Calu3 (cell line): ENCODE results near the gene MKNK2. TPM values are rescaled to one million over a fixed set of nuclear protein-coding genes. Genes with fewer than 3 reads are reported as not detected.

ENCODE experiments used
- BruUV-seq: library from RNA; stranded (reverse); fragments of 400-500 nt; replicated peaks from 2 replicates; lab custom pipeline; 2021; lab: Mats Ljungman, UMichigan
- CTCF ChIA-PET: fragments of 300-600 bp; sonication (Branson Sonifier 250); formaldehyde crosslinking; loops from one replicate; lab custom pipeline; 2022; ENCODE audit warnings: antibody characterized with exemption; lab: Charles Lee
- DNase-seq: peaks from one replicate; pipeline ENCODE4 v3.0.0; 2022
- H3K27ac Mint-ChIP-seq: one replicate; pipeline ENCODE4 v1.8.0; 2022; ENCODE audit warnings: mixed read lengths; ENCODE audit not compliant: unreplicated experiment
- H3K27me3 Mint-ChIP-seq: one replicate; pipeline ENCODE4 v1.8.0; 2022; ENCODE audit warnings: mixed read lengths; ENCODE audit not compliant: unreplicated experiment
- H3K36me3 Mint-ChIP-seq: one replicate; pipeline ENCODE4 v1.8.0; 2022; ENCODE audit warnings: mild to moderate bottlenecking, moderate library complexity, mixed read lengths; ENCODE audit not compliant: insufficient read depth, unreplicated experiment
- H3K4me1 Mint-ChIP-seq: one replicate; pipeline ENCODE4 v1.8.0; 2022; ENCODE audit warnings: mild to moderate bottlenecking, low read depth, mixed read lengths; ENCODE audit not compliant: unreplicated experiment
- H3K4me3 Mint-ChIP-seq: one replicate; pipeline ENCODE4 v1.8.0; 2022; ENCODE audit warnings: mild to moderate bottlenecking, low read depth, moderate library complexity, mixed read lengths; ENCODE audit not compliant: unreplicated experiment
- H3K9me3 Mint-ChIP-seq: one replicate; pipeline ENCODE4 v1.8.0; 2022; ENCODE audit warnings: low read depth, mixed read lengths; ENCODE audit not compliant: unreplicated experiment
- intact Hi-C: fragments of 100-400 bp; cut with micrococcal nuclease; formaldehyde crosslinking; loops from one replicate; pipeline ENCODE4 v1.10.0; 2022; ENCODE audit not compliant: unreplicated experiment
- total RNA-seq: library from RNA; stranded (reverse); gene quantifications from 2 replicates; pipeline ENCODE4 v1.2.3, GENCODE V29; 2022
- TF ChIP-seq, protein P1 (sequence below): fragments of 200-600 bp; IDR thresholded peaks from one replicate; pipeline ENCODE4 v1.8.0; 2022; ENCODE audit warnings: antibody characterized with exemption; ENCODE audit not compliant: unreplicated experiment

Gene MKNK2
- total RNA-seq, 1 experiment from 2014 or later: 96.0 TPM

GRCh38 chr19:2011169-2011568, 39.9 kb downstream of the MKNK2 start:
- no TSS peak for BruUV-seq
- CTCF ChIA-PET: no interaction called here
- no peak for DNase-seq
- H3K9me3 Mint-ChIP-seq: no peaks in the 10 kb centered on the region
- H3K36me3 Mint-ChIP-seq: peaks cover 28% of the 10 kb centered on the region
- no peaks in the 10 kb centered on the region for H3K27me3 Mint-ChIP-seq
- no peaks in the 10 kb centered on the region for H3K4me1 Mint-ChIP-seq
- TF ChIP-seq, protein P1, sequence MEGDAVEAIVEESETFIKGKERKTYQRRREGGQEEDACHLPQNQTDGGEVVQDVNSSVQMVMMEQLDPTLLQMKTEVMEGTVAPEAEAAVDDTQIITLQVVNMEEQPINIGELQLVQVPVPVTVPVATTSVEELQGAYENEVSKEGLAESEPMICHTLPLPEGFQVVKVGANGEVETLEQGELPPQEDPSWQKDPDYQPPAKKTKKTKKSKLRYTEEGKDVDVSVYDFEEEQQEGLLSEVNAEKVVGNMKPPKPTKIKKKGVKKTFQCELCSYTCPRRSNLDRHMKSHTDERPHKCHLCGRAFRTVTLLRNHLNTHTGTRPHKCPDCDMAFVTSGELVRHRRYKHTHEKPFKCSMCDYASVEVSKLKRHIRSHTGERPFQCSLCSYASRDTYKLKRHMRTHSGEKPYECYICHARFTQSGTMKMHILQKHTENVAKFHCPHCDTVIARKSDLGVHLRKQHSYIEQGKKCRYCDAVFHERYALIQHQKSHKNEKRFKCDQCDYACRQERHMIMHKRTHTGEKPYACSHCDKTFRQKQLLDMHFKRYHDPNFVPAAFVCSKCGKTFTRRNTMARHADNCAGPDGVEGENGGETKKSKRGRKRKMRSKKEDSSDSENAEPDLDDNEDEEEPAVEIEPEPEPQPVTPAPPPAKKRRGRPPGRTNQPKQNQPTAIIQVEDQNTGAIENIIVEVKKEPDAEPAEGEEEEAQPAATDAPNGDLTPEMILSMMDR: no peak
- H3K27ac Mint-ChIP-seq: no peak overlapping the region
- intact Hi-C loops: no loop called here
- no peak overlapping the region for H3K4me3 Mint-ChIP-seq

GRCh38 chr19:2010135-2010668, 40.8 kb downstream of the MKNK2 start:
- Mint-ChIP-seq H3K27ac (no peak overlapping the region), H3K9me3 (no peaks in the 10 kb centered on the region), H3K4me1 (no peaks in the 10 kb centered on the region), H3K36me3 (peaks cover 25% of the 10 kb centered on the region), H3K4me3 (no peak overlapping the region), H3K27me3 (no peaks in the 10 kb centered on the region)
- intact Hi-C loops: no loop called here
- BruUV-seq: no TSS peak
- CTCF ChIA-PET: no interaction called here
- DNase-seq: no peak
- TF ChIP-seq, protein P1: no peak

DNA sequence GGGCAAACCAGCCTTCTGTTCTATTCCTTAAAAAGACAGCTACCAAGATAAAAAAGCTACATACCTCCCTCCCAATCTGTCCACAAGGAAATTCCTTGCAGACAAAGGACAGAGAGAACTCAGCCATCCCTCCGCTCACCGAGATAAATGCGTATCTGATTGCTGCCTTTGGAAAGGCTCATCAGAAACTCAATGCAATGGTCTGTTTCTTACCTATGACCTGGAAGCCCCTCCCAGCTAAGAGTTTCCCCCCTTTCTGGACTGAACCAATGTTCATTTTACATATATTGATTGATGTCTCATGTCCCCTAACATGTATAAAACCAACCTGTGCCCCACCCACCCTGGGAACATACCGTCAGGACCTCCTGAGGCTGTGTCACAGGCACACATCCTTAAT, 47.2 kb downstream of the MKNK2 start:
- TF ChIP-seq, protein P1: no peak
- H3K9me3 Mint-ChIP-seq: no peaks in the 10 kb centered on the region
- intact Hi-C loops: no loop called here
- H3K27me3 Mint-ChIP-seq: no peaks in the 10 kb centered on the region
- H3K4me3 Mint-ChIP-seq: no peak overlapping the region
- H3K36me3 Mint-ChIP-seq: peaks cover 16% of the 10 kb centered on the region
- no peak overlapping the region for H3K27ac Mint-ChIP-seq
- H3K4me1 Mint-ChIP-seq: no peaks in the 10 kb centered on the region
- no peak for DNase-seq
- CTCF ChIA-PET: interaction anchor here (0.7 kb wide), 1 partner anchor 178 kb away, joined by 3 read pairs; no protein-coding TSS in a partner anchor
- BruUV-seq: no TSS peak

- TF ChIP-seq, protein P1: no peak
- H3K36me3 Mint-ChIP-seq: peaks cover 34% of the 10 kb centered on the region
- H3K4me3 Mint-ChIP-seq: no peak overlapping the region
- intact Hi-C loops: no loop called here
- no peaks in the 10 kb centered on the region for H3K4me1 Mint-ChIP-seq
- H3K27ac Mint-ChIP-seq: no peak overlapping the region
- BruUV-seq: no TSS peak
- H3K27me3 Mint-ChIP-seq: no peaks in the 10 kb centered on the region
- CTCF ChIA-PET: no interaction called here
- DNase-seq: no peak
- H3K9me3 Mint-ChIP-seq: no peaks in the 10 kb centered on the region
Measured at GRCh38 chr19:1999856-2000515, 51.1 kb downstream of the MKNK2 start.
